Measurements from ENCODE around the gene ACTN4. TPM values are rescaled to one million over a fixed set of nuclear protein-coding genes. Genes with fewer than 3 reads are reported as not detected.

Gene ACTN4
- polyA plus RNA-seq, 1 donor, result 251 TPM

- no peak for DNase-seq
Measured at GRCh38 chr19:38710416-38710702, 62.9 kb downstream of the ACTN4 start.

- no peak for DNase-seq
Measured at GRCh38 chr19:38710928-38711725, 63.7 kb downstream of the ACTN4 start.

GRCh38 chr19:38711726-38712153 is 64.3 kb downstream of the ACTN4 start:
- DNase-seq, result no peak

GRCh38 chr19:38712161-38712748 is 64.8 kb downstream of the ACTN4 start:
- DNase-seq, result no peak

- no peak for DNase-seq
Measured at GRCh38 chr19:38713227-38713649, 65.8 kb downstream of the ACTN4 start.

- DNase-seq, result no peak
Measured at GRCh38 chr19:38713865-38714264, 66.4 kb downstream of the ACTN4 start.

GRCh38 chr19:38714354-38714778 is 66.9 kb downstream of the ACTN4 start:
- no peak for DNase-seq

GRCh38 chr19:38715555-38715954 is 68.1 kb downstream of the ACTN4 start:
- no peak for DNase-seq

GRCh38 chr19:38717051-38717450 is 69.6 kb downstream of the ACTN4 start:
- DNase-seq, result no peak

GRCh38 chr19:38717855-38718254 is 70.4 kb downstream of the ACTN4 start:
- no peak for DNase-seq

GRCh38 chr19:38718747-38719543 is 71.5 kb downstream of the ACTN4 start:
- DNase-seq, result peak; percentile 38

- DNase-seq, result no peak
Measured at GRCh38 chr19:38719761-38720558, 72.5 kb downstream of the ACTN4 start.

GRCh38 chr19:38720559-38721236 is 73.2 kb downstream of the ACTN4 start:
- DNase-seq, result no peak

GRCh38 chr19:38721496-38721895 is 74.0 kb downstream of the ACTN4 start:
- no peak for DNase-seq

GRCh38 chr19:38721979-38722773 is 74.7 kb downstream of the ACTN4 start:
- peak; percentile 59 for DNase-seq

- DNase-seq, result no peak
Measured at GRCh38 chr19:38722947-38723605, 75.6 kb downstream of the ACTN4 start.

GRCh38 chr19:38723606-38723965 is 76.1 kb downstream of the ACTN4 start:
- DNase-seq, result no peak

- no peak for DNase-seq
Measured at GRCh38 chr19:38723990-38724854, 76.8 kb downstream of the ACTN4 start.

- no peak for DNase-seq
Measured at GRCh38 chr19:38725469-38726283, 78.2 kb downstream of the ACTN4 start.

Data from hindlimb muscle (tissue), 1 donor.